WI38 (cell line): ENCODE measurements around the gene DALRD3.

Experiments
- H3K4me3 ChIP-seq: 2 replicates; pipeline ENCODE4 v1.5.1; 2011; ENCODE audit warnings: low read depth, mild to moderate bottlenecking, control low read depth, low read length
- CTCF ChIP-seq: IDR thresholded peaks from 2 replicates; pipeline ENCODE4 v1.5.1; 2012; ENCODE audit warnings: low read depth, mild to moderate bottlenecking, control low read depth, low read length

The DALRD3 gene

GRCh38 chr3:48983096-48983495, 35.3 kb downstream of the DALRD3 start:
- H3K4me3 ChIP-seq = no peak overlapping the region
- TF ChIP-seq CTCF = no peak

- no peak overlapping the region for H3K4me3 ChIP-seq
- no peak for TF ChIP-seq CTCF
These were observed 35.7 kb downstream of the DALRD3 start for GRCh38 chr3:48982686-48983085.

- H3K4me3 ChIP-seq = no peak overlapping the region
- TF ChIP-seq CTCF = no peak
These were observed 36.4 kb downstream of the DALRD3 start for GRCh38 chr3:48982016-48982415.

- no peak overlapping the region for H3K4me3 ChIP-seq
- no peak for TF ChIP-seq CTCF
These were observed 38.1 kb downstream of the DALRD3 start for GRCh38 chr3:48980295-48980694.

GRCh38 chr3:48979451-48979850, 38.9 kb downstream of the DALRD3 start:
- TF ChIP-seq CTCF = no peak
- no peak overlapping the region for H3K4me3 ChIP-seq

GRCh38 chr3:48974076-48974864, 44.1 kb downstream of the DALRD3 start:
- no peak overlapping the region for H3K4me3 ChIP-seq
- TF ChIP-seq CTCF = no peak

GRCh38 chr3:48970586-48970985, 47.8 kb downstream of the DALRD3 start:
- TF ChIP-seq CTCF = no peak

More at GRCh38 chr3:48970586-48970985, 47.8 kb downstream of the DALRD3 start:
- H3K4me3 ChIP-seq = no peak overlapping the region
